ENCODE data around the gene TNFSF18. TPM values are rescaled to one million over a fixed set of nuclear protein-coding genes. Genes with fewer than 3 reads are reported as not detected.

TNFSF18 gene
- total and polyA plus RNA-seq, 10 of the 15 experiments (the other 5 are each of a cell fraction or from before 2014, with no cell fraction given): not detected

DNA sequence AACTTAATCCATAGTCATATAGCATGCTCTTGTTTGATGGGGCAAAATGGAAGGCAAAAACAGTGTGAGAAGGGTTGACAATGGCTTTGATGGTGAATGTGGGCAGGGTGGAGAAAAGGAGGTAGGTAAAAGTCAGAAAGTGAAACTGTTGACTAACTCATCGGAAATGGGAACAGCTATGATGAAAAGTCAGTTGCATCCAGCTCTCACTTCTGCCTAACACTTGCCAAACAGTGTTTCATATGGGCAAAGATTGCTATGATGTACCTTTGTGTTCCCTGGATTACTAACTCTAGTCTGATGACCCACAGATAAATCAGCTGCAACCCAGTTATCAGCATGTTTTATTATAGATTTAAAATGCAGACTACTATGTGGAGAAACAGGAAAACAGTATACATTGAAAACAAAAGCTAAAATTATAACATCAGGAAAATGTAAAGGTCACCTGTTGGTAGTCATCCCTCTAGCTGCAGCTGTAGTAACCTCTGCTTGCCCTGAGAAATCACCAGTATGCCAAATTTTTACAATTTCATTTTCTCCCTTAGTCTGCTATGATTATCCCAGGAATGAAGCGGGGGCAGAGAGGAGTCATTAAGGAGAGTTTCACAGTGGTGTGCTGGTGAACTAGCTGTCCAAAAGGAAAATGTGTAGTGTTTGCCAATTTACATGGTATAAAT is 11.7 kb downstream of the TNFSF18 start:
- peak overlapping the region; percentile 60 for H3K4me2 ChIP-seq (ENCODE audit: control insufficient read depth, insufficient read depth)
- CTCF ChIA-PET: interaction anchor here (1.2 to 1.9 kb wide), 3 partner anchors 12 to 163 kb away, joined by 3 to 5 read pairs (median 4); partner anchors contain the start of gene TNFSF18
- peak; percentile 7 for FAIRE-seq
- no TSS peak for BruUV-seq (replicated peaks)
- in situ Hi-C loops (cut with MboI) (no loop called here), intact Hi-C loops (cut with micrococcal nuclease; ENCODE audit: unreplicated experiment) (no loop called here)
- no peak overlapping the region for H3K4me3 ChIP-seq
- no peak for DNase-seq (ENCODE audit: low read depth, low spot score)
- no peaks in the 10 kb centered on the region for H3K36me3 ChIP-seq (ENCODE audit: control insufficient read depth in 2 of 2, insufficient read depth in 2 of 2, low read length in 1 of 2)
- POLR2A ChIA-PET: no interaction called here
- 43% methylated on average over 2 of the region's 2 CpGs for WGBS (ENCODE audit: insufficient coverage, insufficient replicate concordance, low lambda C conversion rate, missing lambda C conversion rate)
- no peak overlapping the region for H2AFZ ChIP-seq (ENCODE audit: control insufficient read depth, low read depth, low read length)
- H3K9me3 ChIP-seq (replicated peaks; ENCODE audit: control insufficient read depth, insufficient read depth, low read length): no peaks in the 10 kb centered on the region
- RAD21 ChIA-PET (ENCODE audit: unreplicated experiment): interaction anchor here (1.3 kb wide), 1 partner anchor 213 kb away, joined by 4 read pairs; no protein-coding TSS in a partner anchor
- no peaks in the 10 kb centered on the region; a peak in 1 of 4 replicates for H3K27me3 ChIP-seq (replicated peaks in 1 of 2; ENCODE audit: control insufficient read depth in 2 of 2, insufficient read depth in 2 of 2, low read length in 1 of 2)
- no peak overlapping the region for H3K27ac ChIP-seq (ENCODE audit: control insufficient read depth, insufficient read depth)
- peak in 1 of 2 experiments; percentile 17; a peak in 1 of 4 replicates for TF ChIP-seq IKZF2 (IDR thresholded peaks at IDR 0.05)
- TF ChIP-seq SPI1 (IDR thresholded peaks at IDR 0.05; ENCODE audit: borderline replicate concordance, insufficient read depth, low read depth, low read length): no peak
- 0 out of 2 replicates have a peak, but pooled peaks have one; percentile 23 for TF ChIP-seq IKZF1 (conservative IDR thresholded peaks at IDR 0.05)
- no peak overlapping the region for H3K9ac ChIP-seq (ENCODE audit: control insufficient read depth, insufficient read depth, low read length)
- ATAC-seq: peak; percentile 46; the same call in 2 of the 3 replicates
- H3K4me1 ChIP-seq (ENCODE audit: control insufficient read depth, insufficient read depth, low read length): peaks cover 7% of the 10 kb centered on the region
- SMC1A ChIA-PET (ENCODE audit: uncharacterized antibody, unreplicated experiment): interaction anchor here (0.8 to 3.5 kb wide), 10 partner anchors 9 to 294 kb away, joined by 3 to 12 read pairs (median 5); partner anchors contain the start of gene TNFSF18
- no peaks in the 10 kb centered on the region for H3K79me2 ChIP-seq (ENCODE audit: control insufficient read depth, insufficient read depth, low read length)
- no peaks in the 10 kb centered on the region for H4K20me1 ChIP-seq (ENCODE audit: control insufficient read depth, insufficient read depth)

DNA sequence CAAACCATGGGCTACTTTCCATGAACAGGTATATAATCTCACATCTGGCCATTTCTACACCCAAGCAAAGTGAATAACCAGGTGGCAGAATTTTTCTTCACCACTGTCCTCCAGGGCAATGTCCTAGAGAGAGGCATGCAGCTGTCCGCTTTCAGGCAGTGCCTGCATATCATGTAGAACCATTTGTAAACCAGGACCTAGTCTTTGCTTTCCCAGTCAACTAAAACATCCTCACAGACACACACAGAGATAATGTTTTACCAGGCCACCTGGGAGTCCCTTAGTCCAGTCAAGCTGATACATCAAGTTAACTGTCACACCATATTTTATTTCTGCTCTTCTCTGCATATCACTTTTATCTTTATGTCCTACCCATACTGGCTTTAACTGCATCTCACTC is 26.2 kb downstream of the TNFSF18 start:
- intact Hi-C loops (cut with micrococcal nuclease; ENCODE audit: unreplicated experiment): no loop called here
- H3K4me3 ChIP-seq: no peak overlapping the region
- RAD21 ChIA-PET (ENCODE audit: unreplicated experiment): no interaction called here
- no peaks in the 10 kb centered on the region for H4K20me1 ChIP-seq (ENCODE audit: control insufficient read depth, insufficient read depth)
- peaks cover 6% of the 10 kb centered on the region for H3K4me1 ChIP-seq (ENCODE audit: control insufficient read depth, insufficient read depth, low read length)
- no peaks in the 10 kb centered on the region; the same call in 1 of the 3 replicates for H3K9me3 ChIP-seq (replicated peaks; ENCODE audit: control insufficient read depth, insufficient read depth, low read length)
- no peak overlapping the region for H3K9ac ChIP-seq (ENCODE audit: control insufficient read depth, insufficient read depth, low read length)
- POLR2A ChIA-PET: no interaction called here
- H3K79me2 ChIP-seq (ENCODE audit: control insufficient read depth, insufficient read depth, low read length): no peaks in the 10 kb centered on the region
- H2AFZ ChIP-seq (ENCODE audit: control insufficient read depth, low read depth, low read length): no peak overlapping the region
- no peak overlapping the region for H3K4me2 ChIP-seq (ENCODE audit: control insufficient read depth, insufficient read depth)
- no peak for TF ChIP-seq KLF5 (IDR thresholded peaks at IDR 0.05; ENCODE audit: partially characterized antibody)
- TF ChIP-seq DPF2 (IDR thresholded peaks at IDR 0.05): no peak
- H3K27ac ChIP-seq (ENCODE audit: control insufficient read depth, insufficient read depth): no peak overlapping the region
- no peak for ATAC-seq
- no peak for DNase-seq (ENCODE audit: low read depth, low spot score)
- H3K36me3 ChIP-seq (ENCODE audit: control insufficient read depth in 2 of 2, insufficient read depth in 2 of 2, low read length in 1 of 2): no peaks in the 10 kb centered on the region
- SMC1A ChIA-PET (ENCODE audit: uncharacterized antibody, unreplicated experiment): interaction anchor here (1.0 to 1.2 kb wide), 2 partner anchors 208 to 804 kb away, joined by 3 read pairs; no protein-coding TSS in a partner anchor
- in situ Hi-C loops (cut with MboI): no loop called here
- no TSS peak for BruUV-seq (replicated peaks)
- FAIRE-seq: no peak
- 65% methylated on average over 1 of the region's 1 CpG for WGBS (ENCODE audit: insufficient coverage, insufficient replicate concordance, low lambda C conversion rate, missing lambda C conversion rate)
- no peaks in the 10 kb centered on the region for H3K27me3 ChIP-seq (replicated peaks in 1 of 2; ENCODE audit: control insufficient read depth in 2 of 2, insufficient read depth in 2 of 2, low read length in 1 of 2)
- CTCF ChIA-PET: no interaction called here

All from GM12878 (cell line).